ENCODE results near the gene PPFIA1. TPM values are rescaled to one million over a fixed set of nuclear protein-coding genes. Genes with fewer than 3 reads are reported as not detected.

The PPFIA1 gene
- total and polyA plus RNA-seq, 2 donors (not counting 1 experiment from before 2014, with no cell fraction given), result 38.8 to 39.8 TPM

DNA sequence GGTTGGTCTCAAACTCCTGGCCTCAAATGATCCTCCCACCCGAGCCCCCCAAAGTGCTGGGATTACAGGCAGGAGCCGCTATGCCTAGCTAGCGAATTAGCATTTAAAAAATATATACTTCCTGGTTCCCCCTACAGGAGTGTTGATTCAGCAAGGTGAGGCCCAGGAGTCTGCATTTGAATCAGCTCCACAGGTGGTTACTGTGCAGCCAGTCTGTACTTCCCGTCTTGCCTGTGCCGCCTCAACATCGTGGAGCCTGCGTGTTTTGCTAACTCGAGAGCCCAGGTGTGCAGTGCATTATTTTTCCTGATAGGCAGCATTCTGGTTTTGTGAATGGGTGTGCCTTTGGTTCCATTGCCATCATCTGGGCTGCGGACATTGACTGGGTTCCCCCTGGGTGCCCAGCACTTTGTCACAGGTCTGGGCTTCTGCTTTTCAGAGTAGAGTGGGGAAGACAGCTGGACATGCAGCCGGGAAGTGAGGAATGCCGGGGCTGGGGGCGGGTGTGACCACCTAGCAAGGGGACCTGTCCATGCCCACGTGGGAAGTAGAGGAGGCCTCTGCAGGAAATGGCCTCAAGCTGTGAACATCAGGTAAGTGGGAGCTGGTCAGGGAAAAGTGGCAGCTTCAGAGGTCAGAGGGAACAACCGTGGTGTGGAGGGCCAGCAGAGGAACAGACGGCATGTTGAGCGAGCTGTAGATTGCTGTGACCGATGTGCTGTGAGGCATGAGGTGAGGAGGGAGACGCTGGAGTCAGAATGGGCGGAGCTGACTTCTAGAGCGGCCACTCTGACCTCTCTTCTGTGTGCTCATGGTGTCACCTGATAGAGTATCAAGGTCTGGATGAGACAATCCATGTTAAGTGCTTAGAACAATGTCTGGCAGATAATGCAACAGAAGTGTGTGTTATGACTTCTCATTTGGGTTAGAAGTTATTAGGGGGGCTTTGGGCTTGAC is 42.2 kb downstream of the PPFIA1 start:
- Histone ChIP-seq H3K79me2 (ENCODE audit: control insufficient read depth, insufficient read depth, low read length) (peaks cover 2% of the 10 kb centered on the region), H3K27ac (ENCODE audit: insufficient read depth, low read length) (no peak overlapping the region), H4K20me1 (ENCODE audit: control insufficient read depth, extremely low read depth, insufficient read depth, low read length) (no peaks in the 10 kb centered on the region), H3K4me1 (ENCODE audit: control insufficient read depth, extremely low read depth, insufficient read depth, low read length) (peaks cover 2% of the 10 kb centered on the region), H3K36me3 (ENCODE audit: control insufficient read depth, insufficient read depth, low read length) (no peaks in the 10 kb centered on the region), H3K4me3 (replicated peaks in 1 of 4; ENCODE audit: control extremely low read depth in 1 of 4, insufficient read depth in 1 of 4, low read depth in 3 of 4, low read length in 4 of 4) (no peak overlapping the region), H3K27me3 (ENCODE audit: control insufficient read depth, insufficient read depth, low read length) (no peaks in the 10 kb centered on the region), H3K9ac (ENCODE audit: insufficient read depth, low read length) (no peak overlapping the region), H2AFZ (ENCODE audit: low read length) (no peak overlapping the region), H3K9me3 (ENCODE audit: control insufficient read depth, insufficient read depth, low read depth, low read length) (no peaks in the 10 kb centered on the region), H3K4me2 (ENCODE audit: extremely low read depth, insufficient read depth, low read length) (no peak overlapping the region)
- no peak for DNase-seq (ENCODE audit: low read depth in 2 of 2)
- TF ChIP-seq, protein P1, sequence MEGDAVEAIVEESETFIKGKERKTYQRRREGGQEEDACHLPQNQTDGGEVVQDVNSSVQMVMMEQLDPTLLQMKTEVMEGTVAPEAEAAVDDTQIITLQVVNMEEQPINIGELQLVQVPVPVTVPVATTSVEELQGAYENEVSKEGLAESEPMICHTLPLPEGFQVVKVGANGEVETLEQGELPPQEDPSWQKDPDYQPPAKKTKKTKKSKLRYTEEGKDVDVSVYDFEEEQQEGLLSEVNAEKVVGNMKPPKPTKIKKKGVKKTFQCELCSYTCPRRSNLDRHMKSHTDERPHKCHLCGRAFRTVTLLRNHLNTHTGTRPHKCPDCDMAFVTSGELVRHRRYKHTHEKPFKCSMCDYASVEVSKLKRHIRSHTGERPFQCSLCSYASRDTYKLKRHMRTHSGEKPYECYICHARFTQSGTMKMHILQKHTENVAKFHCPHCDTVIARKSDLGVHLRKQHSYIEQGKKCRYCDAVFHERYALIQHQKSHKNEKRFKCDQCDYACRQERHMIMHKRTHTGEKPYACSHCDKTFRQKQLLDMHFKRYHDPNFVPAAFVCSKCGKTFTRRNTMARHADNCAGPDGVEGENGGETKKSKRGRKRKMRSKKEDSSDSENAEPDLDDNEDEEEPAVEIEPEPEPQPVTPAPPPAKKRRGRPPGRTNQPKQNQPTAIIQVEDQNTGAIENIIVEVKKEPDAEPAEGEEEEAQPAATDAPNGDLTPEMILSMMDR (conservative IDR thresholded peaks at IDR 0.05 in 1 of 2, IDR thresholded peaks at IDR 0.05 in 1 of 2; ENCODE audit: low read depth in 1 of 2, low read length in 2 of 2), result no peak
- TF ChIP-seq EZH2 (IDR thresholded peaks at IDR 0.05; ENCODE audit: low read length, missing control alignments), result no peak

DNA sequence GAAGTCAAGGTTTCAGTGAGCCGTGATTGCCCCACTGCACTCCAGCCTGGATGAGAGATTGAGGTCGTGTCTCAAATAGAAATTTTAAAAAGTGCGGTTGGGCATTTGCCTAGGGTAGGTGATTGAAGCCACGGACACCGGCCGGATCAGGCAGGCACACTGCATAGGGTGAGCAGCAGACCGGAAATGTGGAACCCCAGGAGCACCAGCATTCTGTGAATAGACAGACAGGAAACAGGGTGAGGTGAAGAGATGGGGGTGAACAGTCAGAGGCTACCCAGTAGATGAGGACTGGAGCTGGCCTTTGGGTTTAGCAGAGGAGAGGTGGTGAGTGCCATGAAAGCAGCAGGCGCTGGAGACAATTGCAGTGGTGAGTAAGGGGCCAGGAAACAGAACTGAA is 43.5 kb downstream of the PPFIA1 start:
- Histone ChIP-seq H3K9me3 (ENCODE audit: control insufficient read depth, insufficient read depth, low read depth, low read length) (no peaks in the 10 kb centered on the region), H4K20me1 (ENCODE audit: control insufficient read depth, extremely low read depth, insufficient read depth, low read length) (no peaks in the 10 kb centered on the region), H3K4me1 (ENCODE audit: control insufficient read depth, extremely low read depth, insufficient read depth, low read length) (peaks cover 2% of the 10 kb centered on the region), H3K9ac (ENCODE audit: insufficient read depth, low read length) (no peak overlapping the region), H3K36me3 (ENCODE audit: control insufficient read depth, insufficient read depth, low read length) (peaks cover 1% of the 10 kb centered on the region), H3K4me2 (ENCODE audit: extremely low read depth, insufficient read depth, low read length) (no peak overlapping the region), H3K27me3 (ENCODE audit: control insufficient read depth, insufficient read depth, low read length) (no peaks in the 10 kb centered on the region), H3K27ac (ENCODE audit: insufficient read depth, low read length) (no peak overlapping the region), H2AFZ (ENCODE audit: low read length) (no peak overlapping the region), H3K79me2 (ENCODE audit: control insufficient read depth, insufficient read depth, low read length) (peaks cover 2% of the 10 kb centered on the region), H3K4me3 (replicated peaks in 1 of 4; ENCODE audit: control extremely low read depth in 1 of 4, insufficient read depth in 1 of 4, low read depth in 3 of 4, low read length in 4 of 4) (no peak overlapping the region)
- TF ChIP-seq EZH2 (IDR thresholded peaks at IDR 0.05; ENCODE audit: low read length, missing control alignments), result no peak
- TF ChIP-seq, protein P1 (conservative IDR thresholded peaks at IDR 0.05 in 1 of 2, IDR thresholded peaks at IDR 0.05 in 1 of 2; ENCODE audit: low read depth in 1 of 2, low read length in 2 of 2), result no peak
- DNase-seq (ENCODE audit: low read depth in 2 of 2), result no peak

DNA sequence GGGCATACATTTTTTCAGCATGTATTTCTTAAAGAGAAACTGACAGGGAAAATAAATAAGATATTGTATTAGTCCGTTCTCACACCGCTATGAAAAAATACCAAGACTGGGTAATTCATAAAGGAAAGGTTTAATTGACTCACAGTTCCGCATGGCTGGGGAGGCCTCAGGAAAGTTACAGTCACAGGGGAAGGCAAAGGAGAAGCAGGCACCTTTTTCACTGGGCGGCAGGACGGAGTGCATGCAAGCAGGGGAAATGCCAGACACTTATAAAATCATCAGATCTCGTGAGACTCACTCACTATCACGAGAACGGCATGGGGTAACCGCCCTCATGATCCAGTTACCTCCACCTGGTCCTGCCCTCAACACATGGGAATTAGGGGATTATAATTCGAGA is 44.2 kb downstream of the PPFIA1 start:
- H3K36me3 ChIP-seq (ENCODE audit: control insufficient read depth, insufficient read depth, low read length), result peaks cover 2% of the 10 kb centered on the region
- H2AFZ ChIP-seq (ENCODE audit: low read length), result no peak overlapping the region
- no peak for DNase-seq (ENCODE audit: low read depth in 2 of 2)
- H3K4me2 ChIP-seq (ENCODE audit: extremely low read depth, insufficient read depth, low read length), result no peak overlapping the region
- H3K4me3 ChIP-seq (replicated peaks in 1 of 4; ENCODE audit: control extremely low read depth in 1 of 4, insufficient read depth in 1 of 4, low read depth in 3 of 4, low read length in 4 of 4), result no peak overlapping the region
- no peaks in the 10 kb centered on the region for H4K20me1 ChIP-seq (ENCODE audit: control insufficient read depth, extremely low read depth, insufficient read depth, low read length)
- H3K27ac ChIP-seq (ENCODE audit: insufficient read depth, low read length), result no peak overlapping the region
- peaks cover 2% of the 10 kb centered on the region for H3K79me2 ChIP-seq (ENCODE audit: control insufficient read depth, insufficient read depth, low read length)
- H3K27me3 ChIP-seq (ENCODE audit: control insufficient read depth, insufficient read depth, low read length), result no peaks in the 10 kb centered on the region
- no peaks in the 10 kb centered on the region for H3K9me3 ChIP-seq (ENCODE audit: control insufficient read depth, insufficient read depth, low read depth, low read length)
- H3K9ac ChIP-seq (ENCODE audit: insufficient read depth, low read length), result no peak overlapping the region
- TF ChIP-seq, protein P1 (conservative IDR thresholded peaks at IDR 0.05 in 1 of 2, IDR thresholded peaks at IDR 0.05 in 1 of 2; ENCODE audit: low read depth in 1 of 2, low read length in 2 of 2), result no peak
- no peak for TF ChIP-seq EZH2 (IDR thresholded peaks at IDR 0.05; ENCODE audit: low read length, missing control alignments)
- H3K4me1 ChIP-seq (ENCODE audit: control insufficient read depth, extremely low read depth, insufficient read depth, low read length), result peaks cover 2% of the 10 kb centered on the region
